ENCODE measurements around the gene NUP93.

NUP93 gene

GRCh38 chr16:56729735-56730662 is at the start of gene NUP93:
Gene NUP93 (plus strand): TSS chr16:56730129. CDS start chr16:56748248, 18,119 bp downstream.
- peaks cover 24% of the 10 kb centered on the region for H3K4me1 ChIP-seq (ENCODE audit: control insufficient read depth, insufficient read depth, low read length, unreplicated experiment)
- H3K27me3 ChIP-seq (ENCODE audit: insufficient read depth, low read length), result no peaks in the 10 kb centered on the region
- no peaks in the 10 kb centered on the region for H3K36me3 ChIP-seq (ENCODE audit: insufficient read depth, low read length)
- H2AFZ ChIP-seq (ENCODE audit: low read length, unreplicated experiment), result peak within 1 kb of the TSS; percentile 95
- peaks cover 60% of the 10 kb centered on the region for H3K79me2 ChIP-seq (ENCODE audit: control insufficient read depth, insufficient read depth, low read length, unreplicated experiment)
- H3K4me3 ChIP-seq (ENCODE audit: low read depth, low read length), result peak within 1 kb of the TSS; percentile 96
- peak within 1 kb of the TSS; percentile 78 for H3K27ac ChIP-seq (ENCODE audit: low read depth, low read length)

- Histone ChIP-seq H2AFZ (ENCODE audit: low read length, unreplicated experiment) (peak within 1 kb of the TSS; percentile 89), H3K4me1 (ENCODE audit: control insufficient read depth, insufficient read depth, low read length, unreplicated experiment) (peaks cover 19% of the 10 kb centered on the region), H3K27ac (ENCODE audit: low read depth, low read length) (no peak within 1 kb of the TSS), H3K36me3 (ENCODE audit: insufficient read depth, low read length) (no peaks in the 10 kb centered on the region), H3K4me3 (ENCODE audit: low read depth, low read length) (peak within 1 kb of the TSS; percentile 91), H3K79me2 (ENCODE audit: control insufficient read depth, insufficient read depth, low read length, unreplicated experiment) (peaks cover 7% of the 10 kb centered on the region), H3K27me3 (ENCODE audit: insufficient read depth, low read length) (no peaks in the 10 kb centered on the region)
Measured at GRCh38 chr16:56681939-56682702, 47.8 kb upstream of the NUP93 start, which contains the start of gene MT1X. Gene MT1X (plus strand): TSS chr16:56682470. CDS start chr16:56682541, 71 bp downstream.

- H3K36me3 ChIP-seq (ENCODE audit: insufficient read depth, low read length), result no peaks in the 10 kb centered on the region
- peak overlapping the region; percentile 91 for H3K4me3 ChIP-seq (ENCODE audit: low read depth, low read length)
- H2AFZ ChIP-seq (ENCODE audit: low read length, unreplicated experiment), result peak overlapping the region; percentile 20
- H3K27ac ChIP-seq (ENCODE audit: low read depth, low read length), result no peak overlapping the region
- H3K4me1 ChIP-seq (ENCODE audit: control insufficient read depth, insufficient read depth, low read length, unreplicated experiment), result peaks cover 19% of the 10 kb centered on the region
- peaks cover 7% of the 10 kb centered on the region for H3K79me2 ChIP-seq (ENCODE audit: control insufficient read depth, insufficient read depth, low read length, unreplicated experiment)
- no peaks in the 10 kb centered on the region for H3K27me3 ChIP-seq (ENCODE audit: insufficient read depth, low read length)
Measured at GRCh38 chr16:56682703-56683397, 47.1 kb upstream of the NUP93 start.

- Histone ChIP-seq H3K4me3 (ENCODE audit: low read depth, low read length) (peak overlapping the region; percentile 91), H3K27me3 (ENCODE audit: insufficient read depth, low read length) (no peaks in the 10 kb centered on the region), H3K79me2 (ENCODE audit: control insufficient read depth, insufficient read depth, low read length, unreplicated experiment) (peaks cover 7% of the 10 kb centered on the region), H2AFZ (ENCODE audit: low read length, unreplicated experiment) (no peak overlapping the region), H3K4me1 (ENCODE audit: control insufficient read depth, insufficient read depth, low read length, unreplicated experiment) (peaks cover 19% of the 10 kb centered on the region), H3K36me3 (ENCODE audit: insufficient read depth, low read length) (no peaks in the 10 kb centered on the region), H3K27ac (ENCODE audit: low read depth, low read length) (no peak overlapping the region)
Measured at GRCh38 chr16:56683424-56684172, 46.3 kb upstream of the NUP93 start.

DNA sequence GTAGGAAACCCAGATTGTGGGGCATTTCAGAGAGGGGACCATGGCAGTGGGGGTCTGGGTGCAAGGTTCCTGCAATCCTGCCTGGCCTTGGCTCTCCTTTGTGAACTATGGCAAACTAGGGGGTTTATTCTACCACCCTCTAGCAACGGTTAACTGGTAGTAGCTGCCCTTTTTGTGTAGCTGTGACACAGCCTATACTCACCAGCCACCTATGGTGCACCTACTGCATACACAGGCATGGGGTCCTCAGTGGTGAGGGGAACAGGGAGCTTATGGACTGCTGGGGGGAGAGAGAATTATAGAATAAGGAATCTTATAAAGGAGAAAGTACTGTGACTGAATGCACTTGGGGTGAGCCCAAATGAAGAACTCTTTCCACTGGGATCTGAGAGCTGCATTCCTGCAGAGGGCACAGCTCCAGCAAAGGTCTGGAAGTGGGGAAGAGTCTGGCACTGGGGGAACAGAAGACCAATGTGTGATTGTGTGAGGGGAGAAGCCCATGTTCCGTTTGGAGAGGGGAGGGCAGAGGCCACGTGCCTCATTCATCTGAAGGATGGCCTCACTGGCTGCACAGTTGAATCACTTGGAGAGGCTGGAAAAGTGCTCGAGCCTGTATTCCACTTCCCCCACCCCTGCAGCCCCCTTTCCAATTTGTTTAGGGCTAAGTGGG is 45.5 kb upstream of the NUP93 start:
- no peak overlapping the region for H3K4me3 ChIP-seq (ENCODE audit: low read depth, low read length)
- no peaks in the 10 kb centered on the region for H3K27me3 ChIP-seq (ENCODE audit: insufficient read depth, low read length)
- H3K79me2 ChIP-seq (ENCODE audit: control insufficient read depth, insufficient read depth, low read length, unreplicated experiment), result peaks cover 7% of the 10 kb centered on the region
- no peak overlapping the region for H3K27ac ChIP-seq (ENCODE audit: low read depth, low read length)
- no peak overlapping the region for H2AFZ ChIP-seq (ENCODE audit: low read length, unreplicated experiment)
- H3K36me3 ChIP-seq (ENCODE audit: insufficient read depth, low read length), result no peaks in the 10 kb centered on the region
- H3K4me1 ChIP-seq (ENCODE audit: control insufficient read depth, insufficient read depth, low read length, unreplicated experiment), result peaks cover 22% of the 10 kb centered on the region

- H3K79me2 ChIP-seq (ENCODE audit: control insufficient read depth, insufficient read depth, low read length, unreplicated experiment), result peaks cover 7% of the 10 kb centered on the region
- no peak overlapping the region for H2AFZ ChIP-seq (ENCODE audit: low read length, unreplicated experiment)
- peaks cover 23% of the 10 kb centered on the region for H3K4me1 ChIP-seq (ENCODE audit: control insufficient read depth, insufficient read depth, low read length, unreplicated experiment)
- no peaks in the 10 kb centered on the region for H3K27me3 ChIP-seq (ENCODE audit: insufficient read depth, low read length)
- H3K36me3 ChIP-seq (ENCODE audit: insufficient read depth, low read length), result no peaks in the 10 kb centered on the region
- H3K4me3 ChIP-seq (ENCODE audit: low read depth, low read length), result no peak overlapping the region
- H3K27ac ChIP-seq (ENCODE audit: low read depth, low read length), result no peak overlapping the region
Measured at GRCh38 chr16:56684926-56685590, 44.9 kb upstream of the NUP93 start.

DNA sequence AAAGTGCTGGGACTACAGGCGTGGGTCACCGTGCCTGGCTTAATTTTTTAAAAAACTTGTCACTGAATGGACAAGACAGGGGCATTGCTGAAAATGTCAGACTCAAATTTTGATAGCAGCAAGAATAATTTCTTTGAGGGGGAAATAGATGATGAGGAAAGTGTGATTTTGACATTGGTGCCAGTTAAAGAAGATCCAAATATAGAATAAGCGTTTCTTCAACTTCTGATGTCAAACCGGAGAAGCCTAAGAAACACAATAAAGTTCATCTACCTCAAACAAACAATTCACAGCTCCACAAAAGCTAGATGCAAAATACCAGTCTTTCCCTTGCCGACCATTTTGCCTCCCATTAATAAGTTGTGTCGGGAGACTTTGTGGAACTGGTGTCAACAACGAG is 43.2 kb upstream of the NUP93 start:
- peaks cover 28% of the 10 kb centered on the region for H3K4me1 ChIP-seq (ENCODE audit: control insufficient read depth, insufficient read depth, low read length, unreplicated experiment)
- H3K79me2 ChIP-seq (ENCODE audit: control insufficient read depth, insufficient read depth, low read length, unreplicated experiment), result peaks cover 7% of the 10 kb centered on the region
- H3K4me3 ChIP-seq (ENCODE audit: low read depth, low read length), result no peak overlapping the region
- no peaks in the 10 kb centered on the region for H3K36me3 ChIP-seq (ENCODE audit: insufficient read depth, low read length)
- no peak overlapping the region for H2AFZ ChIP-seq (ENCODE audit: low read length, unreplicated experiment)
- H3K27ac ChIP-seq (ENCODE audit: low read depth, low read length), result no peak overlapping the region
- H3K27me3 ChIP-seq (ENCODE audit: insufficient read depth, low read length), result no peaks in the 10 kb centered on the region

GRCh38 chr16:56688762-56689161 is 41.2 kb upstream of the NUP93 start:
- Histone ChIP-seq H3K4me3 (ENCODE audit: low read depth, low read length) (no peak overlapping the region), H2AFZ (ENCODE audit: low read length, unreplicated experiment) (no peak overlapping the region), H3K36me3 (ENCODE audit: insufficient read depth, low read length) (no peaks in the 10 kb centered on the region), H3K27ac (ENCODE audit: low read depth, low read length) (no peak overlapping the region), H3K4me1 (ENCODE audit: control insufficient read depth, insufficient read depth, low read length, unreplicated experiment) (peaks cover 28% of the 10 kb centered on the region), H3K79me2 (ENCODE audit: control insufficient read depth, insufficient read depth, low read length, unreplicated experiment) (no peaks in the 10 kb centered on the region), H3K27me3 (ENCODE audit: insufficient read depth, low read length) (no peaks in the 10 kb centered on the region)

GRCh38 chr16:56689171-56689570 is 40.8 kb upstream of the NUP93 start:
- no peaks in the 10 kb centered on the region for H3K79me2 ChIP-seq (ENCODE audit: control insufficient read depth, insufficient read depth, low read length, unreplicated experiment)
- no peaks in the 10 kb centered on the region for H3K36me3 ChIP-seq (ENCODE audit: insufficient read depth, low read length)
- no peak overlapping the region for H3K4me3 ChIP-seq (ENCODE audit: low read depth, low read length)
- peaks cover 24% of the 10 kb centered on the region for H3K4me1 ChIP-seq (ENCODE audit: control insufficient read depth, insufficient read depth, low read length, unreplicated experiment)
- peak overlapping the region; percentile 11 for H2AFZ ChIP-seq (ENCODE audit: low read length, unreplicated experiment)
- H3K27ac ChIP-seq (ENCODE audit: low read depth, low read length), result no peak overlapping the region
- no peaks in the 10 kb centered on the region for H3K27me3 ChIP-seq (ENCODE audit: insufficient read depth, low read length)

All from ACC112 (cell line).